Hepatocyte (in vitro differentiated cells): ENCODE measurements around the gene OR6V1.

Source experiments
- CTCF ChIP-seq: fragments of 200-600 bp; sonication (generic); IDR thresholded peaks from 2 replicates; pipeline ENCODE4 v1.5.1; 2016; ENCODE audit warnings: antibody characterized with exemption, mild to moderate bottlenecking; ENCODE audit not compliant: poor library complexity
- EZH2 ChIP-seq: fragments of 200-600 bp; sonication (generic); IDR thresholded peaks from 2 replicates; pipeline ENCODE4 v1.6.1; 2016; ENCODE audit warnings: antibody characterized with exemption, mild to moderate bottlenecking, borderline replicate concordance

GRCh38 chr7:143015926-143016490 is 36.1 kb upstream of the OR6V1 start:
- TF ChIP-seq CTCF: no peak
- no peak for TF ChIP-seq EZH2
